Duodenal mucosa (tissue), 2 donors: ENCODE results near the gene ERC1.

Experiments
- H3K27ac ChIP-seq: one replicate; pipeline ENCODE4 v1.7.0; 2013; ENCODE audit warnings: low read depth, low read length
- H3K27me3 ChIP-seq, 2 donors: one replicate each; pipeline ENCODE4 v1.7.0; 2013; ENCODE audit warnings: low read length in 2 of 2, control low read depth in 1 of 2; ENCODE audit not compliant: insufficient read depth in 2 of 2, control insufficient read depth in 1 of 2
- H3K36me3 ChIP-seq, 2 donors: one replicate each; pipeline ENCODE4 v1.7.0; 2013; ENCODE audit warnings: low read length in 2 of 2, control low read depth in 1 of 2; ENCODE audit not compliant: insufficient read depth in 2 of 2, control insufficient read depth in 1 of 2
- H3K4me1 ChIP-seq, 2 donors: one replicate each; pipeline ENCODE4 v1.7.0; 2013; ENCODE audit warnings: low read length in 2 of 2, control low read depth in 1 of 2; ENCODE audit not compliant: insufficient read depth in 2 of 2, control insufficient read depth in 1 of 2
- H3K4me3 ChIP-seq, 2 donors: one replicate each; pipeline ENCODE4 v1.7.0; 2013; ENCODE audit warnings: low read length in 2 of 2, low read depth in 1 of 2
- H3K9ac ChIP-seq, 2 donors: one replicate each; pipeline ENCODE4 v1.7.0; 2013; ENCODE audit warnings: low read length in 2 of 2, low read depth in 1 of 2
- H3K9me3 ChIP-seq, 2 donors: one replicate each; pipeline ENCODE4 v1.7.0; 2013; ENCODE audit warnings: low read length in 2 of 2, control low read depth in 1 of 2; ENCODE audit not compliant: control insufficient read depth in 1 of 2

The ERC1 gene

GRCh38 chr12:1020389-1020788, 29.4 kb downstream of the ERC1 start:
- H3K9me3 ChIP-seq: no peaks in the 10 kb centered on the region
- no peak overlapping the region for H3K9ac ChIP-seq
- H3K4me3 ChIP-seq: no peak overlapping the region
- no peak overlapping the region for H3K27ac ChIP-seq
- H3K36me3 ChIP-seq: no peaks in the 10 kb centered on the region
- H3K27me3 ChIP-seq: no peaks in the 10 kb centered on the region
- no peaks in the 10 kb centered on the region for H3K4me1 ChIP-seq

- Histone ChIP-seq H3K27ac (no peak overlapping the region), H3K4me1 (no peaks in the 10 kb centered on the region), H3K36me3 (no peaks in the 10 kb centered on the region), H3K4me3 (no peak overlapping the region), H3K9me3 (no peaks in the 10 kb centered on the region), H3K27me3 (no peaks in the 10 kb centered on the region), H3K9ac (no peak overlapping the region)
These were observed 31.3 kb downstream of the ERC1 start for GRCh38 chr12:1022032-1022970.

GRCh38 chr12:1030779-1031178, 39.8 kb downstream of the ERC1 start:
- Histone ChIP-seq H3K9ac (no peak overlapping the region), H3K27ac (no peak overlapping the region), H3K36me3 (peaks cover 5 to 13% of the 10 kb centered on the region in 2 donors), H3K4me3 (no peak overlapping the region), H3K9me3 (no peaks in the 10 kb centered on the region), H3K4me1 (no peaks in the 10 kb centered on the region), H3K27me3 (no peaks in the 10 kb centered on the region)

- H3K27ac ChIP-seq: no peak overlapping the region
- no peaks in the 10 kb centered on the region for H3K27me3 ChIP-seq
- H3K9me3 ChIP-seq: no peaks in the 10 kb centered on the region
- H3K4me1 ChIP-seq: peaks cover 0 to 4% of the 10 kb centered on the region in 2 donors
- no peak overlapping the region for H3K9ac ChIP-seq
- no peak overlapping the region for H3K4me3 ChIP-seq
- peaks cover 0 to 5% of the 10 kb centered on the region in 2 donors for H3K36me3 ChIP-seq
These were observed 43.2 kb downstream of the ERC1 start for GRCh38 chr12:1034243-1034642.

GRCh38 chr12:1034751-1035457, 43.9 kb downstream of the ERC1 start:
- H3K27ac ChIP-seq: no peak overlapping the region
- no peak overlapping the region for H3K9ac ChIP-seq
- H3K4me3 ChIP-seq: no peak overlapping the region
- peaks cover 0 to 4% of the 10 kb centered on the region in 2 donors for H3K4me1 ChIP-seq
- H3K36me3 ChIP-seq: peaks cover 0 to 5% of the 10 kb centered on the region in 2 donors
- no peaks in the 10 kb centered on the region for H3K27me3 ChIP-seq
- H3K9me3 ChIP-seq: no peaks in the 10 kb centered on the region

- peaks cover 0 to 4% of the 10 kb centered on the region in 2 donors for H3K4me1 ChIP-seq
- no peaks in the 10 kb centered on the region for H3K27me3 ChIP-seq
- H3K9me3 ChIP-seq: no peaks in the 10 kb centered on the region
- no peak overlapping the region for H3K27ac ChIP-seq
- no peak overlapping the region for H3K9ac ChIP-seq
- H3K4me3 ChIP-seq: no peak overlapping the region
- no peaks in the 10 kb centered on the region for H3K36me3 ChIP-seq
These were observed 50.5 kb downstream of the ERC1 start for GRCh38 chr12:1041478-1041877.

- Histone ChIP-seq H3K9me3 (no peaks in the 10 kb centered on the region), H3K4me1 (peaks cover 5 to 6% of the 10 kb centered on the region in 2 donors), H3K36me3 (no peaks in the 10 kb centered on the region), H3K4me3 (no peak overlapping the region), H3K27ac (no peak overlapping the region), H3K27me3 (no peaks in the 10 kb centered on the region), H3K9ac (no peak overlapping the region)
These were observed 53.2 kb downstream of the ERC1 start for GRCh38 chr12:1044199-1044598.

GRCh38 chr12:1044696-1045095, 53.7 kb downstream of the ERC1 start:
- no peak overlapping the region for H3K9ac ChIP-seq
- H3K9me3 ChIP-seq: no peaks in the 10 kb centered on the region
- H3K27ac ChIP-seq: no peak overlapping the region
- H3K4me1 ChIP-seq: peaks cover 5 to 6% of the 10 kb centered on the region in 2 donors
- no peak overlapping the region for H3K4me3 ChIP-seq
- H3K36me3 ChIP-seq: no peaks in the 10 kb centered on the region
- H3K27me3 ChIP-seq: no peaks in the 10 kb centered on the region

- H3K4me1 ChIP-seq: peaks cover 5 to 6% of the 10 kb centered on the region in 2 donors
- H3K27ac ChIP-seq: no peak overlapping the region
- no peaks in the 10 kb centered on the region for H3K9me3 ChIP-seq
- no peak overlapping the region for H3K9ac ChIP-seq
- no peaks in the 10 kb centered on the region for H3K27me3 ChIP-seq
- H3K36me3 ChIP-seq: no peaks in the 10 kb centered on the region
- H3K4me3 ChIP-seq: no peak overlapping the region
These were observed 55.7 kb downstream of the ERC1 start for GRCh38 chr12:1046727-1047126.
